ENCODE results near the gene HMG20B.

The HMG20B gene

DNA sequence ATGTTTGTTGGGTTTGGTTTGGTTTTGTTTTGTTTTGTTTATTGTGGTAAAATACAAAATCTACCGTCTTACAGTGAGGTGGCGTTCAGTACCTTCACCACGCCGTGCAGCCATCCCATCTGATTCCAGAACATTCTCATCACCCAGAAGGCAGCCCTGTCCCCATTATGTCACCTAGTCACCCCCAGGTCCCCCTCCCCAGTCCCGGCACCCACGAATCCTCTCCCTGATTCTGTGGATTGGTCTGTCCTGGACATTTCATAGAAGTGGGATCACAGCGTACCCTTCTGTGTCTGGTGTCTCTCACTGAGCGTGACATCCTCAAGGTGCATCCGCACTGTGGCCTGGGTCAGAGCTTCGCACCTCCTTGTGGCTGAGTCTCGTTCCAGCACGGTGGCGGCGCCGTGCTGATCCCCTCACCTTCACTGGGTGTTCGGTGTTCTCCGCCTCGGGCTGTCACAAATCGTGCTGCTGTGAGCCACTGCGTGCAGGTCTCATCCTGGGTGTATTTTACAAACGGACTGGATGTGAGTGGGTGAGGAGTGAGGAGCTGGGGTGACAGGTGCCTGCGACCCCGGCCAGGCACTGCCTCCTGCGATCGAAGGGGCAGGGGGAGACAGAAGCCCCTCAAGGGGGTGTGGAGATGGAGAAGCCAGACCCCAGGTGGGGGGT lies 34.4 kb upstream of the HMG20B start:
- Histone ChIP-seq H3K36me3 (ENCODE audit: control insufficient read depth, low read depth, low read length) (peaks cover 19% of the 10 kb centered on the region), H3K9ac (ENCODE audit: low read length) (no peak overlapping the region)

DNA sequence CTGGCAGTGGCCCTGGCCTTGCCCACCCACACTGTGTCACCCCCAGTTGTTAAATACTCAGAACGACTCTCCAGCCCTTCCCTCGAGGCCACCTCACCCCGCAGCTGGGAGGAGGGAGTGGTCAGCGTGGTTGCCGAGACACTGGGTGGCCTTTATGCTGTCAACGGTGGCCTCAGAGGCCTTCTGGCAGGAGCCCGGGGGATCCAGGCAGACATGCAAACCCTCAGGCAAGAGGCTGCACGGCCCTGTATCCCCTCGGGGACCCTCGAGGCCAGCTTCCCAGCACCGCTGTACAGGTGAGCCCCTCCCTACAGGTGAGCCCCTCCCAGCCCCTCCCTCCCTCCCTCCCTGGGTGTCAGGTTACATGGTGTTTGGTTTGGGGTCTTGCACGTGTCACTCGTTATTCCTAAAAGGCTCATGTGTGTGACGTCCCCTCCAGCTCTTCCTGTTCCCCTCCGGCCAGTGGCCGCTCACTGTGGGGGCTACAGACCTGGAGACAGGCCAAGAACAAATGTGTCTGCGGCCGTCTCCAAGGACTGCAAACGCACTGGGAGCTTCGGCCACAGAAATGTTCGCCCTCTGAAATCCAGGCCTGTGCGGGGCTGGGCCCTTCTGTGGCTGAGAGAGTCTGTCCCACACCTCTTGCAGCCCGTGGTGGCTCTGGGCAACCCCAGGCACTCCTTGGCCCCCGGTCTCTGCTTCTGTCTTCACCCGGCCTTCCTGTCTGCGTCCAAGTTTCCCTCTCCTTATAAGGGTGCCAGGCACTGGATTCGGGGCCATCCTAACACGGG lies 33.6 kb upstream of the HMG20B start, which contains the start of gene TEKTIP1:
Gene TEKTIP1 (plus strand): TSS at position 210 of the 791 bp plus-strand sequence. CDS start 4 bp downstream, at position 214.
- no peaks in the 10 kb centered on the region for H3K27me3 ChIP-seq (ENCODE audit: control insufficient read depth, insufficient read depth, low read length)
- peaks cover 14% of the 10 kb centered on the region for H3K36me3 ChIP-seq (ENCODE audit: control insufficient read depth, low read depth, low read length)
- no peaks in the 10 kb centered on the region for H3K9me3 ChIP-seq (ENCODE audit: control insufficient read depth, low read depth, low read length)
- no peak within 1 kb of the TSS for H3K27ac ChIP-seq (ENCODE audit: low read length)
- no peak within 1 kb of the TSS for H3K4me3 ChIP-seq (ENCODE audit: low read length)
- H3K9ac ChIP-seq (ENCODE audit: low read length), result no peak within 1 kb of the TSS
- no peaks in the 10 kb centered on the region for H3K4me1 ChIP-seq (ENCODE audit: control insufficient read depth, low read depth, low read length)

More for the DNA sequence above, 34.4 kb upstream of the HMG20B start:
- Histone ChIP-seq H3K9me3 (ENCODE audit: control insufficient read depth, low read depth, low read length) (no peaks in the 10 kb centered on the region), H3K4me1 (ENCODE audit: control insufficient read depth, low read depth, low read length) (no peaks in the 10 kb centered on the region), H3K27me3 (ENCODE audit: control insufficient read depth, insufficient read depth, low read length) (no peaks in the 10 kb centered on the region), H3K4me3 (ENCODE audit: low read length) (no peak overlapping the region), H3K27ac (ENCODE audit: low read length) (no peak overlapping the region)

DNA sequence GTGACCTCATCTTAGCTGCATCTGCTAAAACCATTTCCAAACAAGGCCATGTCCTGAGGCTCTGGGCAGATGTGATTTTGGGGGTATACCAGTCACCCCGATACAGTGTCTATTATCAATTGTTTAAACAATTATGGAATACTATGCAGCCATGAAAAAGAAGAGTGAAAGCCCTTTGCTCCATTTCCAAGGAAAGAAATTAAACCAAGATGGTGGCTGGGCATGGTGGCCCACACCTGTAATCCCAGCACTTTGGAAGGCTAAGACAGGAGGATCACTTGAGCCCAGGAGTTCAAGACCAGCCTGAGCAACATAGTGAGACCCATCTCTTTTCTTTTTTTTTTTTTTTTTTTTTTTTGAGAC lies 33.0 kb upstream of the HMG20B start:
- H3K9me3 ChIP-seq (ENCODE audit: control insufficient read depth, low read depth, low read length), result no peaks in the 10 kb centered on the region
- H3K4me3 ChIP-seq (ENCODE audit: low read length), result no peak overlapping the region
- peaks cover 10% of the 10 kb centered on the region for H3K36me3 ChIP-seq (ENCODE audit: control insufficient read depth, low read depth, low read length)
- H3K27ac ChIP-seq (ENCODE audit: low read length), result no peak overlapping the region
- H3K27me3 ChIP-seq (ENCODE audit: control insufficient read depth, insufficient read depth, low read length), result no peaks in the 10 kb centered on the region
- H3K4me1 ChIP-seq (ENCODE audit: control insufficient read depth, low read depth, low read length), result no peaks in the 10 kb centered on the region
- no peak overlapping the region for H3K9ac ChIP-seq (ENCODE audit: low read length)

DNA sequence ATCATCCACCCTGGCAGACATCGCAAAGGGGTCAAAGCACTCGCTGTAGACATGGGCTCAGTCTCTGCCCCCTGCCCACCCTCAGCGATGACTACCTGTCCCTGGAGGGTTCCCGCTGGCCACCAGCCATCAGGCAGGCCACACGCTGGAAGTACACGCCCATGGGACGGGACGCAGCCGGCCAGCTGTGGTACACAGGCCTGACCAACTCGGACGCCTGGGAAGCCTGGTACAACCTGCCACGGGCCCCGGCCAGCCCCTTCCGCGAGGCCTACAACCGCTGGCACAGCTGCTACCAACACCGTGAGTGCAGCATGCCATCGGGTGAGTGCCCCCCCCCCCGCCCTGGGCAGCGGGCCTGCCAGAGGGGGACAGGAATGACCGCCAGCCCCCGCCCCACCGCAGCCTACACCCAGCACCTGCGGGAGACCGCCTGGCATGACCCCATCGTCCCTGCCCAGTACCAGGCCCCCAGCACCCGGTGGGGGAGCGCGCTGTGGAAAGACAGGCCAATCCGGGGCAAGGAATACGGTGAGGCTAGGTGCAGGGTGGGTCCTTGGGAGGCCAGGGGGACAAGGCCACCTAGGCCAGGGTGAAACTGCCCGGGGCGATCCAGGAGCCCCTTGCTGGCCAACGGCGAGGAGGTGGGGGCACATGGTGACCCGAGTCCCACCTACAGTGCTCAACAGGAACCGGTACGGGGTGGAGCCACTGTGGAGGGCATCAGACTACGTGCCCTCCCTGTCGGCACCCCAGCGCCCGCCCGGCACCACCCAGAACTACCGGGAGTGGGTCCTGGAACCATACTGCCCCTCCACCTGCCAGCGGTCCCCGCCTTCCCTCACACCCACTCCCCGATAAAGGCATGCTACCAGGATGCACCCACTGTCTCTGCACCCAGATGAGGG lies 29.3 kb upstream of the HMG20B start:
- Histone ChIP-seq H3K27ac (ENCODE audit: low read length) (no peak overlapping the region), H3K4me3 (ENCODE audit: low read length) (no peak overlapping the region), H3K27me3 (ENCODE audit: control insufficient read depth, insufficient read depth, low read length) (no peaks in the 10 kb centered on the region), H3K9me3 (ENCODE audit: control insufficient read depth, low read depth, low read length) (no peaks in the 10 kb centered on the region), H3K4me1 (ENCODE audit: control insufficient read depth, low read depth, low read length) (no peaks in the 10 kb centered on the region), H3K36me3 (ENCODE audit: control insufficient read depth, low read depth, low read length) (no peaks in the 10 kb centered on the region), H3K9ac (ENCODE audit: low read length) (no peak overlapping the region)

DNA sequence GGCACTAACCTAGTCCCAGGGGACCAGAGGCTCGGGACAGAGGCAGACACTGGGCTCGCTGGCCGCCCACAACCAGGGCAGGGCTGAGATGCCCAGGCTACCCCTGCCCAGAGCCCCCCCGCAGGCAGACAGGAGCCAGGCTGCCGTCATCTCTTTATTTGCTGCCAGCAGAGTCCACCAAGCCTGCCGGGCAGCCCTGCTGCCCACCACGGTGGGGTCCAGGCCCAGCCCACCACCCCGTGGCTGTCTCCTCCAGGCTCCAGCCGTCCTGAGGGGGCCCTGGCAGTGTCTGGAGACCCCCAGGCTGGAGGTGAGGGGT lies 28.7 kb upstream of the HMG20B start:
- Histone ChIP-seq H3K36me3 (ENCODE audit: control insufficient read depth, low read depth, low read length) (no peaks in the 10 kb centered on the region), H3K9me3 (ENCODE audit: control insufficient read depth, low read depth, low read length) (no peaks in the 10 kb centered on the region), H3K9ac (ENCODE audit: low read length) (no peak overlapping the region), H3K27me3 (ENCODE audit: control insufficient read depth, insufficient read depth, low read length) (no peaks in the 10 kb centered on the region), H3K4me1 (ENCODE audit: control insufficient read depth, low read depth, low read length) (no peaks in the 10 kb centered on the region), H3K4me3 (ENCODE audit: low read length) (no peak overlapping the region), H3K27ac (ENCODE audit: low read length) (no peak overlapping the region)

DNA sequence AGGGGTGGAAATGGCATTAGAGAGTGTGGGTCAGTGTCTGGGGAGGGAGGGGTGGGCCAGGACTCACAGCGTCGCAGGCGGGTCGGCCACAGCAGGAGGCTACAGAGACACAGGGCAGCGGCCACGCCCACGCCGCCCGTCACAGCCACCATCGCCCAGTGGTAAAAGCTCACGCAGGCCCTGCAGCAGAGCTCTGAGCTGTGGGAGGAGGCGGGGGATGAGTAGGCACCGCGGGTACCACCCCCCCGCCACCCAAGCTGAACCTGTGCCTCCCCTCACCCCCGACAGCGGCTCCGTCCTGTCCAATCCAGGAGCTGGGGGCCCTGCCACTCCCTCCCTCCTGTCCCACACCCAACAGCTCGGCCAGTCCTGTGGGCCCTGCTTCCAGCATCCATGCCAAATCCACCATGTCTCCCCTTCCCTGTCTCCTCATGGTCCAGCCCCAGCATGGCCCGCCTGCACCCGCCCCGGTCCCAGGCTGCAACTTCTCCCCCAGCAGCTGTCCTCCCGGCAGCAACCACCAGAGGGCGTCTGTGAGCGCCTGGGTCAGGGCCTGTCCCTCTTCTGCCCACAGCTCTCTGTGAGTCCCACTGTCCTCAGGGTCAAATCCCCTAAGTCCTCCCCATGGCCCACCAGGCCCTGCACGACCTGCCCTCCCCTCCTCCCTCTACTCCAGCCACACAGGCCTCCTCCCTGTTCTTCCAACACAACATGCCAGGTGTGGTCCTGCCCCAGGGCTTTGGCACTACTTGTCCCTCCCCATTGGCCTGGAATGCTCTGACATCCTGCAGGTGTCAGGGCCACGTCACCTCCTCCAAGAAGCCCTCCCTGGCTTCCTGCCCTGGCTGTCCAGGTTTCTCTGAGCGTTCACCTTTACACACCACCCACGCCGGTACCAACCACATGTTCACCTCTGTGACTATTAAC lies 27.7 kb upstream of the HMG20B start:
- no peaks in the 10 kb centered on the region for H3K4me1 ChIP-seq (ENCODE audit: control insufficient read depth, low read depth, low read length)
- no peak overlapping the region for H3K9ac ChIP-seq (ENCODE audit: low read length)
- H3K9me3 ChIP-seq (ENCODE audit: control insufficient read depth, low read depth, low read length), result no peaks in the 10 kb centered on the region
- H3K27me3 ChIP-seq (ENCODE audit: control insufficient read depth, insufficient read depth, low read length), result no peaks in the 10 kb centered on the region
- H3K4me3 ChIP-seq (ENCODE audit: low read length), result no peak overlapping the region
- H3K27ac ChIP-seq (ENCODE audit: low read length), result no peak overlapping the region
- no peaks in the 10 kb centered on the region for H3K36me3 ChIP-seq (ENCODE audit: control insufficient read depth, low read depth, low read length)

DNA sequence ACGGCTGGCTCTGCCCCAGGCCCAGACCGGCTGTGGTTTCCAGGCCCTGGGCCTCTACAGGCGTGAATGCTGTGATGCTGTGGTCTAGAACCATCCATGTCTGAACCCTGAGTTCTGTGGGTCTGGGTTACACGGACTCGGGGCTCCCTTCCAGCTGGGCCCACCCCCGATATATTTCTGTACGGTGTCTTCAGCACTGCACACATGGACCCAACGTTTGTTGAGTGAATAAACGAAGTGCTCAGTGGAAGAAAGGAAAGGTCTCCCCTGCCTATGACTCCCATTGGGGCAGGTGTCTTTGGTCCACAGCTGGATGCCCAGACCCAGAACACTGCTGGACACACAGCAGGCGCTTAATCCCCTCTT lies 27.1 kb upstream of the HMG20B start:
- Histone ChIP-seq H3K27ac (ENCODE audit: low read length) (no peak overlapping the region), H3K4me3 (ENCODE audit: low read length) (no peak overlapping the region), H3K36me3 (ENCODE audit: control insufficient read depth, low read depth, low read length) (no peaks in the 10 kb centered on the region), H3K9ac (ENCODE audit: low read length) (no peak overlapping the region), H3K9me3 (ENCODE audit: control insufficient read depth, low read depth, low read length) (no peaks in the 10 kb centered on the region), H3K27me3 (ENCODE audit: control insufficient read depth, insufficient read depth, low read length) (no peaks in the 10 kb centered on the region), H3K4me1 (ENCODE audit: control insufficient read depth, low read depth, low read length) (no peaks in the 10 kb centered on the region)

DNA sequence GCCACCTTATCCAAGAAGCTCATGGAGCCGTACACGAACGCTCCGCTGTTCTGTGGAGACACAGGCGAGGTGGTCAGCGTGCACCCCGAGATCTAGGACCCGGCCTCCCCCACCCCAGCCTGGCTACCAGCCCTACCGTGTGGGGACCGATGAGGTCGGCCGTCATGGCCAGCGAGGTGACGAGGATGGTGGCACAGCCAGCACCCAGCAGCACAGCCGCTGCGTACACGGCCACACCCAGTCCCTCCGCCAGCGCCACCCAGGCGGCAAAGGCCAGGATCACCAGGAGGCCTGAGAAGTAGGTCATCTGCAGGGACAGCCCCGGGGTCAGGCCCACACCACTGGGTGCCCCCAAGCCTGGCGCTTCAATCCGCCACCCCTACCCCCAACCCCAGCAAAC lies 26.6 kb upstream of the HMG20B start:
- no peaks in the 10 kb centered on the region for H3K27me3 ChIP-seq (ENCODE audit: control insufficient read depth, insufficient read depth, low read length)
- H3K4me3 ChIP-seq (ENCODE audit: low read length), result no peak overlapping the region
- no peak overlapping the region for H3K27ac ChIP-seq (ENCODE audit: low read length)
- H3K9me3 ChIP-seq (ENCODE audit: control insufficient read depth, low read depth, low read length), result no peaks in the 10 kb centered on the region
- no peaks in the 10 kb centered on the region for H3K36me3 ChIP-seq (ENCODE audit: control insufficient read depth, low read depth, low read length)
- H3K4me1 ChIP-seq (ENCODE audit: control insufficient read depth, low read depth, low read length), result no peaks in the 10 kb centered on the region
- no peak overlapping the region for H3K9ac ChIP-seq (ENCODE audit: low read length)

DNA sequence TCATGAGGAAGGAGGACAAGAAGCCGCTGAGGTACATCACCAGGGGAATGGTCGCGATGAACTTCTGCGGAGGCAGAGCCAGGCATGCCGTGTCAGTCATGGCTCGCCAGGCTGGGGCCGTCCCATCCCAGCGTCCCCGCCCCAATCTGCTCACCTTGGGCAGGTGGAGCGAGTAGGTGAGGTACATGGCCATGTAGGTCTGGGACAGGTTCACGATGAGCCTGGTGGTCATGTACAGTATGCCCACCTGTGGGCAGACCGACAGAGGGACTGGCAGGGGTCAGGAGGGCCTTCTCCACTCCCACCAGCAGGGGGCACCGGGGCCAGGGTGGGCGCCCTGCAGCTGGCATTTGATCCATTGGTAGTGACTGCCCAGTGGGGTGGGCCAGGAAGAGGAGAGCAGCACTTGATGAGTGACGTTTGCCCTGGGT lies 25.4 kb upstream of the HMG20B start:
- Histone ChIP-seq H3K4me1 (ENCODE audit: control insufficient read depth, low read depth, low read length) (no peaks in the 10 kb centered on the region), H3K36me3 (ENCODE audit: control insufficient read depth, low read depth, low read length) (no peaks in the 10 kb centered on the region), H3K27ac (ENCODE audit: low read length) (no peak overlapping the region), H3K27me3 (ENCODE audit: control insufficient read depth, insufficient read depth, low read length) (no peaks in the 10 kb centered on the region), H3K9ac (ENCODE audit: low read length) (no peak overlapping the region), H3K9me3 (ENCODE audit: control insufficient read depth, low read depth, low read length) (no peaks in the 10 kb centered on the region), H3K4me3 (ENCODE audit: low read length) (no peak overlapping the region)

DNA sequence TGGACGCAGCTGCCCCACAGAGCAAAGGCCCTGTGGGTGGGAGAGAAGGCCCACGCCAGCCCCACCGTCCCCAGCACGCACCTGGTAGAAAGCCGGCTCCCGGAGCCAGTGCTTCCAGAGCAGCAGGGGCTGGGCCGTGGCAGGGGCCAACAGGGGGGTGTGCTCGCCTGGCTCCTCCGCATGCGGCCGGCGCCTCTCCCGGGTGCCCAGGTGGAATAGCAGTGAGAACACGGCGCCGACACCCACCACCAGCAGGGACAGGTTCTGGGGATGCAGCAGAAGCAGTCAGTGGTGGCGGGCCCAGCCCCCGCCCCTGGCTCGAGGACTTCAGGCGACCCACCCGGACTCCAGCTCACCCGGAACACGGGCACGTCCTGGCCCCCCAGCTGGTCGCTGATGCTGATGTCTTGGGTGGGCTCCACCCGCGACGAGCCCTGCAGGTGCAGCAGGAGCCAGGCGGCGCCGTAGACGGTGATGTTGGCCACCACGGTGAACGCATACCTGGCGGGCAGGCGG lies 24.9 kb upstream of the HMG20B start:
- Histone ChIP-seq H3K4me1 (ENCODE audit: control insufficient read depth, low read depth, low read length) (no peaks in the 10 kb centered on the region), H3K27me3 (ENCODE audit: control insufficient read depth, insufficient read depth, low read length) (no peaks in the 10 kb centered on the region), H3K27ac (ENCODE audit: low read length) (no peak overlapping the region), H3K9me3 (ENCODE audit: control insufficient read depth, low read depth, low read length) (no peaks in the 10 kb centered on the region), H3K4me3 (ENCODE audit: low read length) (no peak overlapping the region), H3K36me3 (ENCODE audit: control insufficient read depth, low read depth, low read length) (no peaks in the 10 kb centered on the region), H3K9ac (ENCODE audit: low read length) (no peak overlapping the region)

Measured in iPS-18a (cell line).